GM18517 (cell line): Measurements from ENCODE around the gene ZNF391.
"Not testable (repeated sequence)": the region's sequence is repeated elsewhere in the genome, so short reads cannot be mapped to it uniquely, and the experiment has no call there.

Source experiments
- ATAC-seq: cut with Tn5 transposase; IDR thresholded peaks from one replicate; pipeline ENCODE4 v1.9.1; 2021; ENCODE audit warnings: mild to moderate bottlenecking, moderate library complexity; ENCODE audit not compliant: unreplicated experiment

ZNF391 gene

GRCh38 chr6:27422651-27423332 lies 34.2 kb downstream of the ZNF391 start:
- ATAC-seq, result no peak

- ATAC-seq, result not testable (repeated sequence)
Measured at GRCh38 chr6:27424851-27425250, 36.3 kb downstream of the ZNF391 start.

GRCh38 chr6:27426045-27426620 lies 37.6 kb downstream of the ZNF391 start:
- no peak for ATAC-seq

GRCh38 chr6:27428502-27428901 lies 39.9 kb downstream of the ZNF391 start:
- ATAC-seq, result no peak

- ATAC-seq, result no peak
Measured at GRCh38 chr6:27428966-27429365, 40.4 kb downstream of the ZNF391 start.

- ATAC-seq, result no peak
Measured at GRCh38 chr6:27433714-27434113, 45.2 kb downstream of the ZNF391 start.

- no peak for ATAC-seq
Measured at GRCh38 chr6:27439371-27439770, 50.8 kb downstream of the ZNF391 start.

GRCh38 chr6:27441001-27441400 lies 52.4 kb downstream of the ZNF391 start:
- no peak for ATAC-seq

- no peak for ATAC-seq
Measured at GRCh38 chr6:27442932-27443331, 54.4 kb downstream of the ZNF391 start.

DNA sequence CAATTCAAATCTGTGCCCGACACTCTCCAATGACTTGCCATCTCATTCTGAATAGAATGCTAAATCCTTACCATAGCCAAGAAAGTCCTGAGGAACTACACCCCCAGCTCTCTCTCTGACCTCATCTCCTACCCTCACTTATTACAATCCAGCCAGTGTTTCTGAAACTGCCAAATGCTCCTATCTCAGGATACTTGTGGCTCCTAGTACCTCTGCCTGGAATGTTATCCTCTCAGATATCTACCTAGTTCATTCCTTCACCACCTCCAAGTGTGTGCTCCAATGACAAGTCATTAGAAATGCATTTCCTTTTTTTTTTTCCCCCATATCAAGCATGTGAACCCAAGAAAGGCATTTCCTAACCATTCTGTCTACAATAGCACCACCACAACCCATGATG lies 59.9 kb downstream of the ZNF391 start:
- ATAC-seq, result no peak

GRCh38 chr6:27451660-27452390 lies 63.3 kb downstream of the ZNF391 start:
- no peak for ATAC-seq

GRCh38 chr6:27452496-27452897 lies 63.9 kb downstream of the ZNF391 start:
- no peak for ATAC-seq
